Measurements from ENCODE around the gene CEMIP2. TPM values are rescaled to one million over a fixed set of nuclear protein-coding genes. Genes with fewer than 3 reads are reported as not detected.
"Not testable (repeated sequence)": the region's sequence is repeated elsewhere in the genome, so short reads cannot be mapped to it uniquely, and the experiment has no call there.

The CEMIP2 gene
- total RNA-seq, 1 donor from 2014 or later, result 70.0 TPM

DNA sequence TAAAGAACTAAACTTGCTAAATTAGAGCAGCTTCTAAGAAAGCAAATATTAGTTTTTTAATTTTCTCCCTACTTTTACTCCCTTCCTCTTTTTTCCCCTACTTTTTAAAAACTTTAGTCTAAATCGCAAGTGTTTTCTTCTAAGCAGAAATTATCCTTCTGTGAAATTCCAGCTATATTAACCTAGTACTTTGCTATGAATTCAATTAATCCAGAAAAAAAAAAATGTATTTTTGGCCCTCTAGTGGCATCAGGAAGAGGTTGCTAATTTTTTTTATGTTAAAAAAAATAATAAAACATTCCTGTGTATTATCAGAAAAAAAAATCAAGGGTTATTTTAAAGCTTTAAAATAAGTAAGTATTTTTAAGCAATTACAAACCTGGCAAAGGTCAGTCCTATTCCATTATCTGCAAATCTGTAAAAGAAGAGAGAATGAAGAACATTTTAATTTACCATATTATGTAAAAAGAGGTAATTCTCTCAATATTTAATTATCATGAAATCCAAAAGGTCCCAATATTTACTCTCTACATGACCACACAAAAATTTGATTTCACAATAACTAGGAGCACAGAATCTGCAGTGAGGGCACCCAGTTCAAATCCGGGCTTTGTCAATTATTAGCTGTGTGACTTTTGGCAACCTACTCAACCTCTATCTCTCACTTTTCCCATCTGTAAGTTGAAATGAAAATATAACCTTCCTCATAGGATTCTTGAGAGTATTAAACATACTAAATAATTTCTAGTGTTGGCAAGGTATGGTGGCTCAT lies 52.0 kb downstream of the CEMIP2 start:
- H3K36me3 Mint-ChIP-seq (ENCODE audit: low read depth), result peaks cover 41% of the 10 kb centered on the region
- no peaks in the 10 kb centered on the region for H3K27me3 Mint-ChIP-seq (ENCODE audit: insufficient read depth)
- no peak for DNase-seq (ENCODE audit: low spot score)
- no peak overlapping the region for H3K27ac Mint-ChIP-seq
- intact Hi-C loops (cut with micrococcal nuclease), result loop anchor here (1.0 to 2.0 kb wide), 2 partner anchors 52 to 112 kb away; partner anchors contain the start of gene CEMIP2
- no peaks in the 10 kb centered on the region for H3K9me3 Mint-ChIP-seq
- no peak overlapping the region for H3K4me3 Mint-ChIP-seq
- H3K4me1 Mint-ChIP-seq (ENCODE audit: low read depth), result peaks cover 5% of the 10 kb centered on the region

DNA sequence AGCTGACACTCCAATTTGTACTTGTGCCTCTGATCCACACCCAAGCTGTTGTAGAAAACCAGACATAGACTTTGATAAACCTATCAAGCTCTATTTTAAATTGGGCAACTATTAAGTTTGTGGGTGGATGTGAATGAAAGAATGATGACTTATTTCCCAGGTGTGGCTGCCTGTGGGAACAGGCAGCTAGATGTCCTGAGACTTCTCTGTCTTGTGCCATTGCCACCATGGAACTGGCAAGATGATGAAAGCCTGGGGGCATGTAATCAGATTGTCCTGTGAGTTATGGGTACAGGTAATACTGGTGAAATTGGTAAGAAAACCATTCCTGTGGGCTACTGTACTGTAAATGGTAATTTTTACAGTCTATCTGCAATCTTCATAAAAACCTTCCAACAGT lies 57.5 kb downstream of the CEMIP2 start:
- Mint-ChIP-seq H3K4me1 (ENCODE audit: low read depth) (peaks cover 16% of the 10 kb centered on the region), H3K27me3 (ENCODE audit: insufficient read depth) (no peaks in the 10 kb centered on the region), H3K36me3 (ENCODE audit: low read depth) (peaks cover 47% of the 10 kb centered on the region), H3K4me3 (no peak overlapping the region), H3K9me3 (no peaks in the 10 kb centered on the region), H3K27ac (peak overlapping the region; percentile 75)
- intact Hi-C loops (cut with micrococcal nuclease), result loop anchor here (1.0 kb wide), 1 partner anchor 10 kb away; no protein-coding TSS in a partner anchor
- no peak for DNase-seq (ENCODE audit: low spot score)

DNA sequence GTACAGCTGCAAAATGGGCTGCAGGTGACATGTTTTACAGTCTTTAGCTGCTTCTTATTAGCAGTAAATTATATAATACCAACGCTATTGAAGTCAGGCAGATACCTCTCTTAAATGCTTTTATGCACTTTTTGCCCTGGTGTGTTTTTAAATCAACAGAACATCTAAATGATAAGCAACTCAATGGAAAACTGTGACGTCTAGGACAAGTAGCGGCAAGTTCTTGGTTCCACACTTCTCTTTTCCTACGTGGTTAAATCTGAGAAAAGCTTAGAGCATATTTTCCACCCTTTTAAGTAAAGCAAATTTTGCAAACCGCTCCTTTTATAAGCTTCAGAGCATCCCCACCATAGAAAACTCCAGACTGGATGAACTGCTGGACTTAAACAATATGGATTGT lies 58.1 kb downstream of the CEMIP2 start:
- intact Hi-C loops (cut with micrococcal nuclease), result loop anchor here (1.0 kb wide), 1 partner anchor 9 kb away; no protein-coding TSS in a partner anchor
- no peak overlapping the region for H3K4me3 Mint-ChIP-seq
- no peak for DNase-seq (ENCODE audit: low spot score)
- peaks cover 49% of the 10 kb centered on the region for H3K36me3 Mint-ChIP-seq (ENCODE audit: low read depth)
- H3K27me3 Mint-ChIP-seq (ENCODE audit: insufficient read depth), result no peaks in the 10 kb centered on the region
- H3K9me3 Mint-ChIP-seq, result no peaks in the 10 kb centered on the region
- H3K27ac Mint-ChIP-seq, result peak overlapping the region; percentile 75
- H3K4me1 Mint-ChIP-seq (ENCODE audit: low read depth), result peaks cover 18% of the 10 kb centered on the region

DNA sequence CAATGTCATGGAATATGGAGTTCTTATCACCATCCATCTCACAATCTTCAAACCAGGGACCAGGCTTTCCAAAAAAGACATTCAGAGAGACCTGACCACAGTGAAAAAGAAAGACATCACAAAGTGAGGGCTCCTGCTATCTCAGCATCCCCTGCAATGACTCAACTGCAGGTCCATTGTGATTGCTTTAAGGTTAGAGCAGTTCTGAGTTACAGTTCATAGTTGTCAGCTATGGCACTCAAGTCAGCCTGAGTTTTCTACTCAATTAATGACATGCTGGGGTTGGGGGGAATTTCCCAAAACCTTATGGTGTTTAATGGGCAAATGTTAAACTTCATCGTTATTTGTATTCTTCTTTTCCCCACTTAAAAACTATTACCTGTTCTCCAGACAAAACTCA lies 58.9 kb downstream of the CEMIP2 start:
- Mint-ChIP-seq H3K27ac (no peak overlapping the region), H3K27me3 (ENCODE audit: insufficient read depth) (no peaks in the 10 kb centered on the region), H3K36me3 (ENCODE audit: low read depth) (peaks cover 55% of the 10 kb centered on the region), H3K4me3 (no peak overlapping the region), H3K9me3 (no peaks in the 10 kb centered on the region), H3K4me1 (ENCODE audit: low read depth) (peaks cover 26% of the 10 kb centered on the region)
- no peak for DNase-seq (ENCODE audit: low spot score)
- intact Hi-C loops (cut with micrococcal nuclease), result loop anchor here (5.0 kb wide), 2 partner anchors 58 to 82 kb away; partner anchors contain the start of gene CEMIP2

DNA sequence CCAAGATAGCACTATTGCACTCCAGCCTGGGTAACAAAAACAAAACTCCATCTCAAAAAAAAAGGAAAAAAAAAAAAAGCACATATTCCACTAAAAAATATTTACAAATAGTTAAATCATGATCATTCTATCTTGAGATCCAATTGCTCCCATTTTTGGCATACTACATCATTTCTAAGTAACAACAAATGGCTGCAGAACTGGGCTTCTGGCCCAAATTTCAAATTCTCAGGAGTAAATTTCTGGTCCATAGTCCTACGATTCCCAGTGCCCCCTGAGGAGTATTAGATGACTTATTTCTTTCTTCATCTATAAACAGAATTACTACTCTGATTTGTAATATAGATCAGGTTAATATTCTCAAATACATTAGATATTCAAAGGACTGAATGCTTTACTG lies 62.1 kb downstream of the CEMIP2 start:
- intact Hi-C loops (cut with micrococcal nuclease), result loop anchor here (5.0 kb wide), 2 partner anchors 61 to 79 kb away; partner anchors contain the start of gene CEMIP2
- H3K4me1 Mint-ChIP-seq (ENCODE audit: low read depth), result peaks cover 37% of the 10 kb centered on the region
- DNase-seq (ENCODE audit: low spot score), result no peak
- H3K27me3 Mint-ChIP-seq (ENCODE audit: insufficient read depth), result no peaks in the 10 kb centered on the region
- H3K27ac Mint-ChIP-seq, result no peak overlapping the region
- no peak overlapping the region for H3K4me3 Mint-ChIP-seq
- no peaks in the 10 kb centered on the region for H3K9me3 Mint-ChIP-seq
- H3K36me3 Mint-ChIP-seq (ENCODE audit: low read depth), result peaks cover 49% of the 10 kb centered on the region

DNA sequence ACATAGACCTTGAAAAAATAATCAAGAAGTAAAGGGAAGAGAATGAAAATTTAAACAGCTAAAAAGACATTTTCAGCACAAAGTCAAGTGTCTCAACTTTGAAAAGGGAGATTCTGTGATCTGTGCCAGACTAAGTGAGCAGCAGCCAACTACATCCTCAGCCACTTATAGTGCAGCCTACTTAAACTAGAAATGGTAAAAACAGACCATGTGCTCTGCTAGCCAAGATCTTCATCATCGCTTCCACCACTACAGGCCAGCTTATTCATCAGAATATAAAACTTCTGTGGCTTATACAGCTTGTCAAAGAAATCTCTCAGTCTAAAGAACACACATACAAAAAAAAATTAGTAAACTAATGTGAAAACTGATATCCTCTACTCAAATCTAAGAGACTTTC lies 63.5 kb downstream of the CEMIP2 start:
- intact Hi-C loops (cut with micrococcal nuclease), result loop anchor here (5.0 kb wide), 2 partner anchors 63 to 77 kb away; partner anchors contain the start of gene CEMIP2
- peak overlapping the region; percentile 24 for H3K27ac Mint-ChIP-seq
- peaks cover 51% of the 10 kb centered on the region for H3K36me3 Mint-ChIP-seq (ENCODE audit: low read depth)

DNA sequence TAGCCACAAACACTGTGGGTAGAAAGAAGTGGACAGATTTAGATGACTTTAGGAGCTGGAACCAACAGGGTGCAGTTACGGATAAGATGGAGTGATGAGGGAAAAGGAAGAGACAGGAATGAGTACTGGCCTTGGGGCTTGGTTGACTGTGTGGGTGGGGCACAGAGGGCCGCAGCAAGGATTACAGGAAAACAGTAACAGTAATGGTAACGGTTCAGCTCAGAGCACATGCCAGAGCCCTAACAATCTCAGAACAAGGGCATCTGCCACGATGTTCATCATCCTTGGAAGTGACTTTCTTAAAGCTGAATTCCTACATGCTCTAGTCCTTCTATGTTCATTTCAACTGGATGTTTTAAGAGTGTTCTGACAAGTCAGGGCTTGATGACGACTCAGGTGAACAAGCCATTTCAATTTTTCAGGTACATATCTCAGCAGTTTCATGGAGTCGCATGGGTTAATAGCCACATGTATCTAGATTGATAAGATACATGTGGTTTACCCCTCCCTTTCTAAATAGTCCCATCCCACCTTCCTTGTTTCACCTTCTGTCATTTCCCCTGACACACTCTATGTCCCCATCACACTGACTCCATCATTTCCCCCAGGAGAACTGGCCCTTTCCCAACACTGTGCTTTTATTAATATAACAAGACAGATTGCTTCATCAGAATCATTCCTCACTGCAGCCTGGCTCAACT lies 65.0 kb downstream of the CEMIP2 start:
- no peak for DNase-seq (ENCODE audit: low spot score)
- Mint-ChIP-seq H3K36me3 (ENCODE audit: low read depth) (peaks cover 50% of the 10 kb centered on the region), H3K27me3 (ENCODE audit: insufficient read depth) (no peaks in the 10 kb centered on the region), H3K4me1 (ENCODE audit: low read depth) (peaks cover 39% of the 10 kb centered on the region), H3K9me3 (no peaks in the 10 kb centered on the region), H3K4me3 (no peak overlapping the region), H3K27ac (peak overlapping the region; percentile 3)
- intact Hi-C loops (cut with micrococcal nuclease), result no loop called here

More for the DNA sequence above, 63.5 kb downstream of the CEMIP2 start:
- no peaks in the 10 kb centered on the region for H3K9me3 Mint-ChIP-seq
- H3K27me3 Mint-ChIP-seq (ENCODE audit: insufficient read depth), result no peaks in the 10 kb centered on the region
- DNase-seq (ENCODE audit: low spot score), result no peak
- peaks cover 30% of the 10 kb centered on the region for H3K4me1 Mint-ChIP-seq (ENCODE audit: low read depth)
- H3K4me3 Mint-ChIP-seq, result no peak overlapping the region

DNA sequence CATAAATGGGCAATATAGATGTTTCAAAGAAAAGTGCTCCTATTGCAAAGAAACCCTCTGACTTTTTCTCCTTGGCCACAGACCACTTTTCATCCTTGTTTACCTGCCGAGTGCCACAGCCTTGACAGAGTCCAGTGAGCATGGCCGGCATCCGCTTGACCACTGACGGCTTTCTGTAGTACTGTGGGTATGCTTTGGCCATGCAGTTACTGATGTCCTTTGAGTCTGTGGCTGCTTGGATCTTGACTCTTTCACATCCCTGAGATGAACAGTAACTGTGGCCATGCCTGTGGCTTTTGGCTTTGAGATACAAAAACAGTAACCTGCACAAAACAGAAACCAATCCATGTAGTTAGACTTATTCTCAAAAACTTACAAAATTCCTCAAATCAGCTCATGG lies 70.4 kb downstream of the CEMIP2 start:
- DNase-seq (ENCODE audit: low spot score), result no peak
- Mint-ChIP-seq H3K9me3 (no peaks in the 10 kb centered on the region), H3K36me3 (ENCODE audit: low read depth) (peaks cover 45% of the 10 kb centered on the region), H3K4me3 (no peak overlapping the region), H3K27ac (no peak overlapping the region), H3K27me3 (ENCODE audit: insufficient read depth) (no peaks in the 10 kb centered on the region), H3K4me1 (ENCODE audit: low read depth) (peaks cover 24% of the 10 kb centered on the region)
- intact Hi-C loops (cut with micrococcal nuclease), result no loop called here

DNA sequence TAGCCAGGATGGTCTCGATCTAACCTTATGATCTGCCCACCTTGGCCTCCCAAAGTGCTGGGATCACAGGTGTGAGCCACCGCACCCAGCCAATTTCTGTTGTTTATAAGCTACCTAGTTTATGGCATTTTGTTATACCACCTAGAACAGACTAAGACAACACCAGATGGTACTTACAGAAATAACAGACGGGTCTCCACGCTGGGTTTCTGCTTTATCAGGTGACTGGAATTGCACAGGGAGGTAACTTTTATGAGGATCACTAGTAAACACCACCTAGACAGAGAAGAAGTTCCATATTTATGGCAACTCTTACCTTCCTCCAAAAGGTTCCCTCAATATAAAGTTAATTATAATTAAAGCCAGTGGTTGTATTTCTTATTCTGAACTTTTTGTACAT lies 74.0 kb downstream of the CEMIP2 start:
- Mint-ChIP-seq H3K27ac (no peak overlapping the region), H3K4me3 (no peak overlapping the region), H3K27me3 (ENCODE audit: insufficient read depth) (no peaks in the 10 kb centered on the region), H3K36me3 (ENCODE audit: low read depth) (peaks cover 46% of the 10 kb centered on the region), H3K4me1 (ENCODE audit: low read depth) (peaks cover 24% of the 10 kb centered on the region), H3K9me3 (no peaks in the 10 kb centered on the region)
- no peak for DNase-seq (ENCODE audit: low spot score)
- intact Hi-C loops (cut with micrococcal nuclease), result no loop called here

DNA sequence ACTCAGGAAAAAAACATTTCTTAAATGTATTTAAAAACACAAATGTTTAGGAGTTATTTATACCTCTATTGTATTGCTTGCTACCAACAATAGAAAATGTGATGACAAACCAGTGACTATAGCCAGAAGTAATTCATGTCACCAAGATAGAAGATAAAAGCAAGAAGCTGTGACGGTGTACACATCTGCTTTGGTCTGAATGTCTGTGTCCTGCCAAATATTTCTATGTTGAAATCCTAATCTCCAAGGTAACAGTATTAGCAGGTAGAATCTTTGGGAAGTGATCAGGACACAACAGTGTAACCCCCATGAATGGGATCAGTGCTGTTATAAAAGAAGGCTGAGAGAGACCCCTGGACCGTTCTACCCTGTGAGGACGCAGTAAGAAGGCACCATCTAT lies 74.7 kb downstream of the CEMIP2 start:
- Mint-ChIP-seq H3K27me3 (ENCODE audit: insufficient read depth) (no peaks in the 10 kb centered on the region), H3K4me3 (no peak overlapping the region), H3K36me3 (ENCODE audit: low read depth) (peaks cover 50% of the 10 kb centered on the region), H3K9me3 (no peaks in the 10 kb centered on the region), H3K4me1 (ENCODE audit: low read depth) (peaks cover 28% of the 10 kb centered on the region), H3K27ac (no peak overlapping the region)
- DNase-seq (ENCODE audit: low spot score), result no peak
- intact Hi-C loops (cut with micrococcal nuclease), result no loop called here

DNA sequence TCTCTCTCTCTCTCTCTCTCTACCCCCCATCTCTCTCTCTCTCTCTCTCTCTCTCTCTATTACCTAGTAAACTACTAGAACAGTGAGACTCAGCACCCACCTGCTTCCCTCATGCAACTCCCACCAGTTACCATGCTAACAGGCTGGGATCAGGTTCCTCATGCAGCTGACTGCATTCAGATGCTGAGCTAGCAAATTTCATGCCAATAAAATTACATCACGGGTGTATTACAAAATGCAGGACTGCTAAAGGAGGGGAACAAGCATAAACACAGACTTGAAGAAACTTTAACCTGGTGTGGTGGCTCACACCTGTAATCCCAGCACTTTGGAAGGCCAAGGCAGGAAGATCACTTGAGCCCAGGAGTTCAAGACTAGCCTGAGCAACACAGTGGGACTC lies 76.0 kb downstream of the CEMIP2 start:
- Mint-ChIP-seq H3K4me1 (ENCODE audit: low read depth) (peaks cover 19% of the 10 kb centered on the region), H3K27ac (peak overlapping the region; percentile 48), H3K4me3 (no peak overlapping the region), H3K36me3 (ENCODE audit: low read depth) (peaks cover 43% of the 10 kb centered on the region), H3K9me3 (no peaks in the 10 kb centered on the region), H3K27me3 (ENCODE audit: insufficient read depth) (no peaks in the 10 kb centered on the region)
- intact Hi-C loops (cut with micrococcal nuclease), result no loop called here
- no peak for DNase-seq (ENCODE audit: low spot score)

DNA sequence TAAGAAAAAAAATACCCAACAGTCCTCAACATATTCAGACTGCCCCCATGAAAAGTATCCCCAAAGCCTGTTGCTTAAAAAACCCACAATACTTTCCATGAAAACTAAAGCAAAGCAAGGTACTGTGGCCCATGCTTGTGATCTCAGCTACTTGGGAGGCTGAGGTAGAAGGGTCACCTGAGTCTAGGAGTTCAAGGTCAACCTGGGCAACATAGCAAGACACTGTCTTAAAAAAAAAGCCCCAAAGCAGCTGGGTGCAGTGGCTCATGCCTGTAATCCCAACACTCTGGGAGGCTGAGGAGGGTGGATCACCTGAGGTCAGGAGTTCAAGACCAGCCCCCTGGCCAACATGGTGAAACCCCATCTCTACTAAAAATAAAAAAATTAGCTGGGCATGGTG lies 76.7 kb downstream of the CEMIP2 start:
- H3K36me3 Mint-ChIP-seq (ENCODE audit: low read depth), result peaks cover 45% of the 10 kb centered on the region
- H3K4me3 Mint-ChIP-seq; DNase-seq (ENCODE audit: low spot score); intact Hi-C loops (cut with micrococcal nuclease); H3K27me3 Mint-ChIP-seq (ENCODE audit: insufficient read depth); H3K9me3 Mint-ChIP-seq; H3K27ac Mint-ChIP-seq: not testable (repeated sequence)
- H3K4me1 Mint-ChIP-seq (ENCODE audit: low read depth), result peaks cover 19% of the 10 kb centered on the region

Measured in activated T-helper 1 cell treated with anti-CD3 and anti-CD28 coated beads, Interleukin-12 subunit alpha, Interleukin-12 subunit beta, Interleukin-2, Interleukin-4 antibody, amounts not matched to agents 30 ng/mL and 10 ng/mL and 1 ng/mL, durations not matched to agents 14 hours and 24 hours and 36 hours (primary cell).